Epidermal melanocyte (primary cell): Measurements from ENCODE around the gene STK11IP.

ENCODE experiments used
- DNase-seq: peaks from one replicate; pipeline ENCODE4 v3.0.0; 2011; ENCODE audit warnings: low spot score; ENCODE audit not compliant: insufficient read length

The STK11IP gene

DNA sequence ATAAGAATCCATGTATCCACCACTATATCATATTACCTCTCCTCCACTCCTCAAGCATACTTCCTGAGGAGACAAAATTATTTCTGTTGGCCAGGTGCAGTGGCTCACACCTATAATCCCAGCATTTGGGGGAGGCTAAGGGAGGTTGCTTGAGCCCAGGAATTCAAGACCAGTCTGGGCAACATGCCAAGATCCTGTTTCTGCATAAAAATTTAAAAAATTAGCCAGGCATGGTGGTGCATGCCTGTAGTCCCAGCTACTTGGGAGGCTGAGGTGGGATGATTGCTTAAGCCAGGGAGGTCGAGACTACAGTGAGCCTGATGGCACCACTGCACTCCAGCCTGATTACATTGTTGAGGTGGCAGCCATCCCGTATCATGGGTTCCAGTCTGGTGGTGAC is 16.3 kb upstream of the STK11IP start:
- DNase-seq, result no peak

GRCh38 chr2:219591091-219591490 is 6.6 kb upstream of the STK11IP start:
- DNase-seq, result no peak

- DNase-seq, result no peak
These were observed 4.9 kb upstream of the STK11IP start for GRCh38 chr2:219592736-219593135.

GRCh38 chr2:219593154-219593553 is 4.5 kb upstream of the STK11IP start:
- no peak for DNase-seq

GRCh38 chr2:219595256-219595655 is 2.4 kb upstream of the STK11IP start:
- no peak for DNase-seq

- no peak for DNase-seq
These were observed 604 bp upstream of the STK11IP start for GRCh38 chr2:219596954-219597551.

- no peak for DNase-seq
These were observed 836 bp downstream of the STK11IP start for GRCh38 chr2:219598308-219599078.

DNA sequence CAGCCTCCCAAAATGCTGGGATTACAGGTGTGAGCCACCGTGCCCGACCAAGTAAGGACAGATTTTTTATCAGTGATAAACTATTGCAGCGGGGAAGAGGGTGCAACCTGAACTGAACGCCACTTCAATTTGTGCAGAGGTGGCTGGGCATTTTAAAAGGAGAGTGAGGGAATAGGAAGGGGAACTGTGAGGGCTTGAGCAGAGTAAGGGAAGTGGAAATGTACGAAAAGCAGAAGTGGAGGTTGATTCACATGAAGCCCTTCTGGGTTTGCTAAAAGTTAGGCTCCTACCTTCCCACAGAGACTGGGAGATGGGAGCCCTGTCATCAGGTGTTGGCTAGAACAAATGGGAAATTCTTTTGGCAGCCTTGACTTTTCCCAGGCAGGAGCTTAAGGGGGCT is 6.1 kb downstream of the STK11IP start:
- DNase-seq, result no peak

- DNase-seq, result no peak
These were observed 7.9 kb downstream of the STK11IP start for GRCh38 chr2:219605607-219605954.

DNA sequence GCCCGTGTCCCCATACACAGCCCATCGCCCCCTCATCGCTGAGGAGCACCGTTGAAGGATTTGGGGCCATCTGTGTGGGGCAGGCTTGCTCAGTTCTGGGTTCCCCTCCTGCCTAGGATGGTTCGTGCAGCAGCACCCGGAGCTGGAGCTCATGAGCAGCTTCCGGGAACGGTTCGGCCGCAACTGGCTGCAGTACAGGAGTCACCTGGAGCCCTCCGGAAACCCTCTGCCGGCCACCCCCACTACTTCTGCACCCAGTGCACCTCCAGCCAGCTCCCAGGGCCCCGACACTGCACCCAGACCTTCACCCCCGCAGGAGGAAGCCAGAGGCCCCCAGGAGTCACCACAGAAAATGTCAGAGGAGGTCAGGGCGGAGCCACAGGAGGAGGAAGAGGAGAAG is 10.3 kb downstream of the STK11IP start:
- DNase-seq, result no peak

DNA sequence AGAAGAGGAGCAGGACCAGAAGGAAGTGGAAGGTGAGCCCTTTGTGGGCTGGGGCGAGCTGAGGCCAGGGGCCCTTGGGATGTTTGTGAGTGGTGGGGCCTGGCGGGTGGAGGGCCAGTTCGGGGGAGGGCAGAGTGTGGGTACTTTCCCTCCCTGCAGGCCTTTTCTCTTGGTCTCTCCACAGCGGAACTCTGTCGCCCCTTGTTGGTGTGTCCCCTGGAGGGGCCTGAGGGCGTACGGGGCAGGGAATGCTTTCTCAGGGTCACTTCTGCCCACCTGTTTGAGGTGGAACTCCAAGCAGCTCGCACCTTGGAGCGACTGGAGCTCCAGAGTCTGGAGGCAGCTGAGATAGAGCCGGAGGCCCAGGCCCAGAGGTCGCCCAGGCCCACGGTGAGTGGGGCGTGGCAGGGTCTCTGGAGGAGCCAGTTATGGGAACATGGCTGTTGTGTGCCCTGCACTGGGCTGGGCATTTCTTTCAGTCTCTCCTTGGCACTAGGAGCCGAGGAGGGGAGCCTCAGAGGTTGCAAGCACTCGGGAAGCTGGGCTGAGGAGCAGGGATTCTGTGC is 10.8 kb downstream of the STK11IP start:
- no peak for DNase-seq

- no peak for DNase-seq
These were observed 11.6 kb downstream of the STK11IP start for GRCh38 chr2:219609149-219609750.

- no peak for DNase-seq
These were observed 13.6 kb downstream of the STK11IP start for GRCh38 chr2:219611306-219611705.

GRCh38 chr2:219611866-219612576 is 14.4 kb downstream of the STK11IP start:
- no peak for DNase-seq

DNA sequence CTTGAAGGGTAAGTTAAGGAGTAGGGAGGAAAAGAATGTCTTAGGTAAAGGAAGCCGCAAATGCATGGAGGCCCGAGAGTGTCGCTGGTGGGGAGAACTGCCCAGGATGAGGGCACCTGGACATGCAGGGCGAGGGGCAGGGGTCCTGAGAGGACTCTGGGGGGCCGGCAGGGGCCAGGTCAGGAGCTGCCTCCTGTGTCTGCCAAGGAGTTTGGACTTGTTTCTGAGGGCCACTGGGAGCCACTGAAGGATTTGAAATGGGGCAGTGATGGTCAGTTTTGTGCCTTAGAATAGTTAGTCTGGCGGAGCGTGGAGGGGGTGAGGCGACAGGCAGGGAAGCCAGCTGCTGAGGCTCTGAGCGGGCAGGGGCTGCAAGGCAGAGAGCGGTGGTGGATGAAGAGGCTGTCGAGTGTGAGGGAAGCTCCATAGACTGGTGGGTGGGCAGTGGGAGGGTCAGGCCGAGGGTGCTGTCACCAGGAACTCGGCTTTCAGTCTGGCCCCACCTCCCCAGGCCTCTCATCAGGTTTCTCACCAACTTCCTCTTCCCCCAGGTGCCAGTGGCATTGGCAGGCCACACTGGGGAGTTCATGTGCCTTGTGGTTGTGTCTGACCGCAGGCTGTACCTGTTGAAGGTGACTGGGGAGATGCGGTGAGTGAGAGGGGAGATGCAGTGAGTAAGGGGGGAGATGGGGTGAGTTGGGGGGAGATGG is 15.1 kb downstream of the STK11IP start:
- no peak for DNase-seq

GRCh38 chr2:219613461-219614070 is 15.9 kb downstream of the STK11IP start:
- no peak for DNase-seq

DNA sequence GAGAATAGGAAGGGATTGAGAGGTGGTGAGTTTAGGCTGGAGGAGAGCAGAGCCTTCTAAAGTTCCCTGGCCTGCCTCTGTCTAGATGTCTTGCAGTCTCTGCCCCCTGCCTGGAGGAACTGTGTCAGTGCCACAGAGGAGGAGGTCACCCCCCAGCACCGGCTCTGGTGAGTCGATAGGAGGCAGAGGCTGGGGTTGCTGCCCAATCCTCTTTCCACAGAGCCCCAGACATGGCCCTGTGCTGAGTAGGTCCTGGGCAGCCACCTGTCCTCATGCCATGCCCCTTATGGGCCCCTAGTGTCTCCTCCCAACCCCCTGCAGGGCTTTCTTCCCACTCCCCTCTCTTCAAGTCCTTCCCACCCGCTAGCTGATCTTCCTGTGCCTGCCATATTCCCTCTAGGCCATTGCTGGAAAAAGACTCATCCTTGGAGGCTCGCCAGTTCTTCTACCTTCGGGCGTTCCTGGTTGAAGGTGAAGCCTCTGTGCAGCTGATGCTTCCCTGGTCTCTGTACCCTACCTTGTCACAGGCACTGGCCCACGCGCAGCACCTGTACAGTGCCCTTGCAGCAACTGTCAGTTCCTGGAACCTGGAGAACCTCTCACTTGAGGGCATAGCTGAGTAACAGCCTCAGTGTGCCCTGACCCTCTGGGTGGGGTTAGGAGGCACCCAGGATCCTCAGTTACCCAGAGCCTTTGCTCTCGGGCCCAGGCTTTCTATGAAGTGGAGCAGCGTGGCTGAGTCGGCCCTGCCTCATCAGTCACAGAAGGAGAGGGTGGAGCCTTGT is 16.6 kb downstream of the STK11IP start:
- no peak for DNase-seq

DNA sequence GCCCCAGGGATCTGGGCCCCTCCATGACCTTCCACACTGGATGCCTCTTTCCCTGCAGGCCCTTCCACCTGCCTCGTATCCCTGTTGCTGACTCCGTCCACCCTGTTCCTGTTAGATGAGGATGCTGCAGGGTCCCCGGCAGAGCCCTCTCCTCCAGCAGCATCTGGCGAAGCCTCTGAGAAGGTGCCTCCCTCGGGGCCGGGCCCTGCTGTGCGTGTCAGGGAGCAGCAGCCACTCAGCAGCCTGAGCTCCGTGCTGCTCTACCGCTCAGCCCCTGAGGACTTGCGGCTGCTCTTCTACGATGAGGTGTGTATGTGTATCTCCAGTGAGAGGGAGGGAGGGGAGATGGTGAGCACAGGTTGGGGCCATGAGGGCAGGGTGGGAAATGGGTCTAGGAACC is 17.4 kb downstream of the STK11IP start:
- no peak for DNase-seq

GRCh38 chr2:219615894-219616293 is 18.2 kb downstream of the STK11IP start:
- DNase-seq, result no peak

GRCh38 chr2:219616550-219616949 is 18.9 kb downstream of the STK11IP start:
- no peak for DNase-seq
